K562 (cell line): ENCODE results near the gene BEX3.
"Not testable (repeated sequence)": the region's sequence is repeated elsewhere in the genome, so short reads cannot be mapped to it uniquely, and the experiment has no call there.

Source experiments
- ATF2 ChIP-seq: sonication (generic); formaldehyde crosslinking; IDR thresholded peaks from 2 replicates; pipeline ENCODE4 v1.8.1; 2022; ENCODE audit warnings: missing genetic modification reagents
- CHD2 ChIP-seq: IDR thresholded peaks from 2 replicates; pipeline ENCODE4 v1.6.1; 2011; ENCODE audit warnings: low read depth, low read length
- CTCF ChIP-seq, 3 experiments: IDR thresholded peaks in 2 of 3; conservative IDR thresholded peaks in 1 of 3; 2 replicates each; pipeline ENCODE4 v1.5.1; 2011 to 2012; ENCODE audit warnings: low read length in 3 of 3, mild to moderate bottlenecking in 3 of 3, control low read depth in 2 of 3, improper control_type of control experiment in 1 of 3, inconsistent platforms in 1 of 3, low read depth in 1 of 3, mixed read lengths in 1 of 3, moderate library complexity in 1 of 3; ENCODE audit not compliant: insufficient read depth in 2 of 3
- EZH2 ChIP-seq: IDR thresholded peaks from 2 replicates; pipeline ENCODE4 v1.6.1; 2012; ENCODE audit warnings: low read depth, mild to moderate bottlenecking, inconsistent platforms, low read length, borderline replicate concordance
- JUN ChIP-seq, 2 experiments: sonication (generic) in 1 of 2; formaldehyde crosslinking in 1 of 2; IDR thresholded peaks; 2 replicates each; pipeline versions ENCODE4 v1.6.1 to v1.8.0; 2012 to 2022; ENCODE audit warnings: borderline replicate concordance in 2 of 2, mild to moderate bottlenecking in 2 of 2, improper control_type of control experiment in 1 of 2, low read depth in 1 of 2, low read length in 1 of 2, missing genetic modification reagents in 1 of 2
- POLR2A ChIP-seq: fragments of 450-650 bp; conservative IDR thresholded peaks from 2 replicates; pipeline ENCODE4 v1.6.1; 2016
- PTBP1 ChIP-seq: fragments of 200-400 bp; formaldehyde crosslinking; IDR thresholded peaks from 2 replicates; pipeline ENCODE4 v1.6.1; 2017; ENCODE audit warnings: low read depth, low read length
- SMAD4 ChIP-seq: fragments of 250-450 bp; sonication (Bioruptor Pico); conservative IDR thresholded peaks from 2 replicates; pipeline ENCODE4 v1.8.0; 2021; ENCODE audit warnings: inconsistent platforms, mild to moderate bottlenecking, moderate library complexity
- TAF1 ChIP-seq: IDR thresholded peaks from 2 replicates; pipeline ENCODE4 v1.6.1; 2011; ENCODE audit warnings: mild to moderate bottlenecking, low read length, moderate library complexity; ENCODE audit not compliant: insufficient read depth, control insufficient read depth, severe bottlenecking; ENCODE audit errors: extremely low read depth
- TCF3 ChIP-seq: sonication (generic); formaldehyde crosslinking; IDR thresholded peaks from 2 replicates; pipeline ENCODE4 v1.4.0; 2020; ENCODE audit warnings: mild to moderate bottlenecking, missing genetic modification reagents
- ZBTB17 ChIP-seq: fragments of 450-650 bp; formaldehyde crosslinking; IDR thresholded peaks from 2 replicates; pipeline ENCODE4 v1.4.0; 2020; ENCODE audit warnings: mild to moderate bottlenecking
- ZFX ChIP-seq: sonication (generic); formaldehyde crosslinking; IDR thresholded peaks from 2 replicates; pipeline ENCODE4 v1.8.0; 2022; ENCODE audit warnings: mild to moderate bottlenecking, missing genetic modification reagents, moderate library complexity
- ZNF274 ChIP-seq: IDR thresholded peaks from 2 replicates; pipeline ENCODE4 v1.6.1; 2011; ENCODE audit warnings: low read depth, mild to moderate bottlenecking, low read length, moderate library complexity, borderline replicate concordance
- ZNF592 ChIP-seq: fragments of 450-650 bp; IDR thresholded peaks from 2 replicates; pipeline ENCODE4 v1.6.1; 2017; ENCODE audit warnings: antibody characterized with exemption, mild to moderate bottlenecking

- TF ChIP-seq CTCF (IDR thresholded peaks at IDR 0.05 in 2 of 3, conservative IDR thresholded peaks at IDR 0.05 in 1 of 3; ENCODE audit: insufficient read depth in 2 of 3, low read depth in 1 of 3, low read length in 3 of 3); EZH2; PTBP1; JUN (IDR thresholded peaks at IDR 0.05; ENCODE audit: borderline replicate concordance, low read depth, low read length); JUN (CRISPR knock-in tag; IDR thresholded peaks at IDR 0.05; ENCODE audit: borderline replicate concordance); TCF3; ATF2; SMAD4 (CRISPR knock-in tag); ZNF592; POLR2A; ZFX (CRISPR knock-in tag); TAF1; CHD2; ZBTB17 (CRISPR knock-in tag); ZNF274: not testable (repeated sequence)
Measured at GRCh38 chrX:103411721-103412120, 35.4 kb downstream of the BEX3 start.
